Activated naive CD8-positive, alpha-beta T cell treated with anti-CD3 and anti-CD28 coated beads, Interleukin-2, amount 10 ng/mL, durations not matched to agents 7 days and 5 days (primary cell): ENCODE results near the gene PRRT1. TPM values are rescaled to one million over a fixed set of nuclear protein-coding genes. Genes with fewer than 3 reads are reported as not detected.

Experiments used
- ATAC-seq: fragments of 150-1000 bp; cut with Tn5 transposase; one replicate; pipeline ENCODE4 v1.10.0; 2021; ENCODE audit warnings: low read depth, moderate library complexity
- POLR2A ChIA-PET: fragments of 350-600 bp; sonication (Branson Sonifier 250); formaldehyde crosslinking; loops from one replicate; lab custom pipeline; 2021; ENCODE audit warnings: antibody characterized with exemption; lab: Charles Lee
- DNase-seq: peaks from one replicate; pipeline ENCODE4 v3.0.0; 2021
- H3K27ac Mint-ChIP-seq: one replicate; pipeline ENCODE4 v1.8.0; 2022; ENCODE audit warnings: mild to moderate bottlenecking, mixed read lengths
- H3K27me3 Mint-ChIP-seq: one replicate; pipeline ENCODE4 v1.8.0; 2022; ENCODE audit warnings: mild to moderate bottlenecking, moderate library complexity, mixed read lengths
- H3K36me3 Mint-ChIP-seq: one replicate; pipeline ENCODE4 v1.8.0; 2021; ENCODE audit warnings: mild to moderate bottlenecking, mixed read lengths
- H3K4me1 Mint-ChIP-seq: one replicate; pipeline ENCODE4 v1.8.0; 2021; ENCODE audit warnings: mixed read lengths
- H3K4me3 Mint-ChIP-seq: one replicate; pipeline ENCODE4 v1.8.0; 2022; ENCODE audit warnings: mild to moderate bottlenecking, moderate library complexity, mixed read lengths
- H3K9me3 Mint-ChIP-seq: one replicate; pipeline ENCODE4 v1.8.0; 2021; ENCODE audit warnings: mixed read lengths
- total RNA-seq, 2 experiments: library from RNA; stranded (reverse); gene quantifications; one replicate each; pipeline ENCODE4 v1.2.3, GENCODE V29; 2021

The PRRT1 gene
- total RNA-seq, 2 experiments from 2014 or later, result 1.1 to 1.2 TPM

DNA sequence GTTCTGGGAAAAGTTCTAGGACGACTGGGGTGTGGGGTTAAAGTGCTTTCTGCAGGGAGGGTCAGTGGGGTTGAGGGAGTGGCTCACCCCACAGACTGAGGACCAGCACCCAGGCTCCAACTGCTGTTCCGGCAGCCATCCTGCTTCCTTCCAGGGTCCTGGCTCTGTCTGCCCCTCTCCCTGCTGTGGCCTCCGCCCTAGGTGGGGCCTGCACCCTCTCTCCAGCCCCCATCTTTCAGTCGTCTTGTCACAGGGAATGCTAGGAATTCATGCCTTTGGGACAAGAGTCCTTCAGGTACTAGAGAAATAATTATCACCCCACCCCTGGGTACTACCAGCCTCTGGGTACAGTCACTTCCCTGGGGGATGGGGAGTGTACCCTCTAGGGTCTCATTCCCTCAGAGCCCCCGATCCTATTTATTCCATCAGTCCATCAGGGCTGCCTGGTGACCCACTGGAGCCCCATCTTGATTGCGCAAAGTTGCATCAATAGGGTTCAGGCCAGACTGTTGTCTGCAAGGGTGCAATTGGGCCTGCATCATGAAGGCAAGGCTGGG lies 32.4 kb upstream of the PRRT1 start, which contains the start of gene AGER:
Gene AGER, minus strand, starts transcription at position 170 of the 557 bp plus-strand sequence. Its CDS starts 31 bp downstream, at position 139.
- POLR2A ChIA-PET, result no interaction called here
- Mint-ChIP-seq H3K36me3 (peaks cover 37% of the 10 kb centered on the region), H3K4me1 (peaks cover 39% of the 10 kb centered on the region), H3K27me3 (no peaks in the 10 kb centered on the region), H3K9me3 (no peaks in the 10 kb centered on the region), H3K4me3 (no peak within 1 kb of the TSS), H3K27ac (peak within 1 kb of the TSS; percentile 16)
- ATAC-seq (no peak), DNase-seq (peak; percentile 24)

DNA sequence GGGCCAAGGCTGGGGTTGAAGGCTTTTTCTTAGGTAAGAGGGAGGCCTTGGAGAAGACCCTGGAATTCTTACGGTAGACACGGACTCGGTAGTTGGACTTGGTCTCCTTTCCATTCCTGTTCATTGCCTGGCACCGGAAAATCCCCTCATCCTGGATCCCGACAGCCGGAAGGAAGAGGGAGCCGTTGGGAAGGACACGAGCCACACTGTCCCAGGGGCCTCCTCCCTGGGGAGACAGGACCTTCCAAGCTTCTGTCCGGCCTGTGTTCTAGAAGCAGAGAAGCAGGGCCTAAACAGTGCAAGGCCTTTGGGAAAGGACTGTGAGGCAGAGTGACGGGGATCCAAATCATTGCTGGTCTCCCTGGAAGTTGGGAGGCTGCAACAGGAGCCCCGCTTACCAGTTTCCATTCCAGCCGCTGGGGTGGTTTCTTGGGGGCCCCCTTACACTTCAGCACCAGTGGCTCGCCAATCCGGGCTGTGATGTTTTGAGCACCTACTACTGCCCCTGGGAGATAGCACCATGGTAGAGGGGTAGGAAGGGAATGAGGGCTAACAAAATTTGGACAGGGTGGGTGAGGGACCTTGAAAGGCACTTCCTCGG lies 31.8 kb upstream of the PRRT1 start:
- H3K27me3 Mint-ChIP-seq, result no peaks in the 10 kb centered on the region

GRCh38 chr6:32183030-32183429 lies 31.3 kb upstream of the PRRT1 start:
- peak; percentile 22 for DNase-seq
- peak overlapping the region; percentile 16 for H3K27ac Mint-ChIP-seq
- H3K9me3 Mint-ChIP-seq, result no peaks in the 10 kb centered on the region
- H3K4me1 Mint-ChIP-seq, result peaks cover 37% of the 10 kb centered on the region
- POLR2A ChIA-PET, result interaction anchor here (0.6 to 5.3 kb wide), 4 partner anchors 8 to 789 kb away, joined by 3 to 61 read pairs (median 4); partner anchors contain the start of genes ATF6B, GPSM3 and PBX2
- ATAC-seq, result no peak
- H3K27me3 Mint-ChIP-seq, result no peaks in the 10 kb centered on the region
- H3K36me3 Mint-ChIP-seq, result peaks cover 36% of the 10 kb centered on the region
- H3K4me3 Mint-ChIP-seq, result no peak overlapping the region

More for the DNA sequence above, 31.8 kb upstream of the PRRT1 start:
- H3K36me3 Mint-ChIP-seq, result peaks cover 37% of the 10 kb centered on the region
- peak overlapping the region; percentile 16 for H3K27ac Mint-ChIP-seq
- no peak overlapping the region for H3K4me3 Mint-ChIP-seq
- DNase-seq (peak; percentile 24), ATAC-seq (no peak)
- H3K9me3 Mint-ChIP-seq, result no peaks in the 10 kb centered on the region
- peaks cover 39% of the 10 kb centered on the region for H3K4me1 Mint-ChIP-seq
- POLR2A ChIA-PET, result interaction anchor here (1.6 to 5.3 kb wide), 2 partner anchors 7 to 55 kb away, joined by 5 to 61 read pairs; partner anchors contain the start of genes ATF6B, GPSM3 and PBX2

- Mint-ChIP-seq H3K27me3 (no peaks in the 10 kb centered on the region), H3K36me3 (peaks cover 34% of the 10 kb centered on the region), H3K27ac (peak overlapping the region; percentile 53), H3K9me3 (no peaks in the 10 kb centered on the region), H3K4me3 (no peak overlapping the region), H3K4me1 (peaks cover 35% of the 10 kb centered on the region)
- peak; percentile 26 for DNase-seq
- POLR2A ChIA-PET, result interaction anchor here (0.6 to 5.3 kb wide), 4 partner anchors 8 to 789 kb away, joined by 3 to 61 read pairs (median 4); partner anchors contain the start of genes ATF6B, GPSM3 and PBX2
- ATAC-seq, result no peak
These were observed 30.8 kb upstream of the PRRT1 start for GRCh38 chr6:32182555-32182981.

- Mint-ChIP-seq H3K27me3 (no peaks in the 10 kb centered on the region), H3K9me3 (no peaks in the 10 kb centered on the region), H3K27ac (peak overlapping the region; percentile 53), H3K36me3 (peaks cover 29% of the 10 kb centered on the region), H3K4me3 (no peak overlapping the region), H3K4me1 (peaks cover 34% of the 10 kb centered on the region)
- ATAC-seq (no peak), DNase-seq (no peak)
- POLR2A ChIA-PET, result interaction anchor here (0.9 to 5.3 kb wide), 4 partner anchors 9 to 790 kb away, joined by 3 to 61 read pairs (median 4); partner anchors contain the start of genes ATF6B, GPSM3 and PBX2
These were observed 30.3 kb upstream of the PRRT1 start for GRCh38 chr6:32181915-32182529.

DNA sequence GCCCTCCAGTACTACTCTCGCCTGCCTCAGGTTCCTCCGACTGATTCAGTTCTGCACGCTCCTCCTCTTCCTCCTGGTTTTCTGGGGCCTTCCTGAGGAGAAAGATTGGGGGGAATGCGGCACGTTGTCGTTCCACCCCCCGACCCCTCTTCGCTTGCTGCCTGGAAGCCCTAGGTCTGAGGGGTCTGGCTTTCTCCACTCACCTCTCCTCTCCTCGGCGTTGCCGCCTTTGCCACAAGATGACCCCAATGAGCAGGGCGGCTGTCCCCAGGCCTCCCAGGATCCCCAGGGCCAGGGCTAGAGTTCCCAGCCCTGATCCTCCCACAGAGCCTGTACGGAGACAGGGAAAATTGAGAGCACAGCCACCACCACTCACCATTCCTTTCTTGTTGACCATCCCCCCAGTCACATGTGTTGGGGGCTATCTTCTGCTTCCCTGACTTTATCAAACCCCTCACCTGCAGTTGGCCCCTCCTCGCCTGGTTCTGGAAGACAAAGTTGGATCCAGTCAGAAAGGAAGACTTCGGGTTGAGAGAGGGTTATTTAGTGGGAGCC lies 29.5 kb upstream of the PRRT1 start:
- DNase-seq (no peak), ATAC-seq (no peak)
- no peaks in the 10 kb centered on the region for H3K9me3 Mint-ChIP-seq
- H3K27ac Mint-ChIP-seq, result no peak overlapping the region
- H3K27me3 Mint-ChIP-seq, result no peaks in the 10 kb centered on the region
- peaks cover 22% of the 10 kb centered on the region for H3K36me3 Mint-ChIP-seq
- POLR2A ChIA-PET, result interaction anchor here (1.3 to 5.3 kb wide), 2 partner anchors 10 to 14 kb away, joined by 3 to 61 read pairs; partner anchors contain the start of genes GPSM3 and PBX2
- peaks cover 35% of the 10 kb centered on the region for H3K4me1 Mint-ChIP-seq
- H3K4me3 Mint-ChIP-seq, result no peak overlapping the region

- ATAC-seq (no peak), DNase-seq (no peak)
- peak overlapping the region; percentile 52 for H3K27ac Mint-ChIP-seq
- H3K9me3 Mint-ChIP-seq, result no peaks in the 10 kb centered on the region
- H3K36me3 Mint-ChIP-seq, result peaks cover 15% of the 10 kb centered on the region
- no peaks in the 10 kb centered on the region for H3K27me3 Mint-ChIP-seq
- H3K4me1 Mint-ChIP-seq, result peaks cover 37% of the 10 kb centered on the region
- POLR2A ChIA-PET, result interaction anchor here (1.5 to 5.3 kb wide), 2 partner anchors 7 to 11 kb away, joined by 3 to 61 read pairs; partner anchors contain the start of genes GPSM3 and PBX2
- H3K4me3 Mint-ChIP-seq, result peak overlapping the region; percentile 97
These were observed 28.1 kb upstream of the PRRT1 start for GRCh38 chr6:32179766-32180405.

DNA sequence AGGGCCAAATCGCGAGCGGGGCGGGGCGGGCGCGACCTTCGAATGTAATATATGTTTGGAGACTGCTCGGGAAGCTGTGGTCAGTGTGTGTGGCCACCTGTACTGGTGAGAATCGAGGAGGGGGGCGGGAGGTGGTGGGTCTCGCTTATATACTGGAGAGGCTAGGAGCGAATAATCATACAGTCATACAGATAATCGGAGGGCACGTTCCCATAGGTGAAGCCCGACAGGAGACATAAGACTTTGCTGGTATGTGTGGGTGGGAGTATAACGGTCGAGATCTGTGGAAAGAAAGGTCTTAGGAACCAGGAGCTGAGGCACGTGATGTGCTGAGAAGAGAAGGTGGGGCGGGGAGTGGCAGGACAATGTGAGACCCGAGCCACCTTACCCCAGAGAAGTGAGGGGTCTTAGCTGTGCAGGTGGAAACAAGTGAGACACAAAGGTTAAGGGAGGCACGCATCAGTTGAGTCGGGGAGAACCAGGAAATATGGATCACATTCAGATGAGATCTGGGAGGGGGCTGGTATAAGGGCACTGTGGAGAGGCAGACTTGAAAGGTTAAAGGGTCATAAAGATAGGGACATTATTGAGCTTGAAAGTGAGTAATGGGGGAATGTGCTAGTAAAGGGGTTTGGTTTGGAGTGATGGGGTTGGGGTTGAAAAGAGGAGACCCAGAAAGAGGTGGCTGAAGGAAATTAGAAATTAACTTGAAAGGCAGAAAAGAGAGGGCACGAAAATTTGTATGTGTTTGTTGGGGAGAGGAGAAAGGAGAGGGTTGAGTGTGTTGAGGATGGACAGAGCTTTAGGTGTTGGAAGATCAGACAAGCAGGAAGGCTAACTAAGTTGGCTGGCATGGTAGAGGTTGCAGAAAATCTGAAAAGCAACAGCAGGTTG lies 27.1 kb upstream of the PRRT1 start:
- H3K27ac Mint-ChIP-seq, result peak overlapping the region; percentile 98
- H3K36me3 Mint-ChIP-seq, result peaks cover 18% of the 10 kb centered on the region
- H3K4me1 Mint-ChIP-seq, result peaks cover 44% of the 10 kb centered on the region
- DNase-seq (no peak), ATAC-seq (no peak)
- H3K4me3 Mint-ChIP-seq, result peak overlapping the region; percentile 97
- no peaks in the 10 kb centered on the region for H3K27me3 Mint-ChIP-seq
- H3K9me3 Mint-ChIP-seq, result no peaks in the 10 kb centered on the region
- POLR2A ChIA-PET, result interaction anchor here (0.6 to 5.3 kb wide), 6 partner anchors 8 to 793 kb away, joined by 3 to 61 read pairs (median 3); partner anchors contain the start of genes GPSM3 and PBX2

DNA sequence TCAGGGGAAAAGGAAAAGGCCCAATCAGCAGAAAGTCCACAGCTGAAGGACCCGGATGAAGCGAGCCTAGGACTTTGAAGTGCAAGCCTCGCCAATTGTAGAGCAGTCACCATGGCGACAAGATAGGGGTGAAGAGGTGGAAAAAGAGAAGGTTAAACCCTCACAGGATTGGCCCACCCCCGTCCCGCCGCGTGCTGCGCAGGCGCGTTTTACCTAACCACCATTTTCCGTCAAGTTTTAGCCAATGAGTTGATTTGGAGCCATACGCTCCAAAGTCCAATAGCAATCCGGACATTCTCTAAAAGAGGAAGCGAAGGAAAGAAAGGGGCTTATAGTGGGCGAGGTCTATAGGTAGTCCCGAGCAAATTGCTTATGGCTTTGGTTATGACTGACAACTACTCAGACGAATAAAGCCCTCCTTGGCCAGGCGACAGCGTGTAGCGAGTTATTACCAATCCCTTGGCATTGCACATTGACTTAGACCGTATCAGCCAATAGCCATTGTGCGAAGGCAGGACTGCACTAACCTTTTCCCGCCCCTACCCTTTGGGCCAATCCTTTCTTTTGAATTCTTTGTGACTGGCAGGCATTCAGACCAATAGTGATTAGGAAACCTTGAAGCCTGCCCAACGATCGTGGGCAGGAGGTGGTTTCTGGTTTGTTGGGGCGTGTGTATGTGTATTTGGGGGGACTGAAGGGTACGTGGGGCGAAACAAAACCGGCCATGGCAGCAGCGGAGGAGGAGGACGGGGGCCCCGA lies 26.2 kb upstream of the PRRT1 start, which contains the start of gene RNF5:
Gene RNF5, plus strand, starts transcription at position 618 of the 759 bp plus-strand sequence. Its CDS starts 107 bp downstream, at position 725.
- H3K4me3 Mint-ChIP-seq, result peak within 1 kb of the TSS; percentile 97
- no peaks in the 10 kb centered on the region for H3K9me3 Mint-ChIP-seq
- peak within 1 kb of the TSS; percentile 98 for H3K27ac Mint-ChIP-seq
- H3K27me3 Mint-ChIP-seq, result no peaks in the 10 kb centered on the region
- peaks cover 18% of the 10 kb centered on the region for H3K36me3 Mint-ChIP-seq
- POLR2A ChIA-PET, result interaction anchor here (1.2 to 5.3 kb wide), 9 partner anchors 9 to 206 kb away, joined by 3 to 61 read pairs (median 7); partner anchors contain the start of genes ATF6B, DXO, FKBPL and GPSM3
- H3K4me1 Mint-ChIP-seq, result peaks cover 52% of the 10 kb centered on the region
- DNase-seq, result peak; percentile 82
- peak; percentile 89 for ATAC-seq

GRCh38 chr6:32177183-32177787 lies 25.5 kb upstream of the PRRT1 start:
- H3K4me1 Mint-ChIP-seq, result peaks cover 54% of the 10 kb centered on the region
- H3K27ac Mint-ChIP-seq, result peak overlapping the region; percentile 98
- H3K4me3 Mint-ChIP-seq, result peak overlapping the region; percentile 97
- ATAC-seq, result peak; percentile 1
- peaks cover 18% of the 10 kb centered on the region for H3K36me3 Mint-ChIP-seq
- H3K27me3 Mint-ChIP-seq, result no peaks in the 10 kb centered on the region
- no peak for DNase-seq
- no peaks in the 10 kb centered on the region for H3K9me3 Mint-ChIP-seq
- POLR2A ChIA-PET, result interaction anchor here (1.2 to 2.6 kb wide), 7 partner anchors 13 to 206 kb away, joined by 3 to 20 read pairs (median 7); partner anchors contain the start of genes ATF6B, DXO, FKBPL and GPSM3
